Gastroesophageal sphincter (tissue), 4 donors: ENCODE results near the gene ADM. TPM values are rescaled to one million over a fixed set of nuclear protein-coding genes. Genes with fewer than 3 reads are reported as not detected.
A peak's percentile ranks its signal among the peaks of the same experiment; 100 is the strongest.

ENCODE experiments used
- ATAC-seq: fragments of 150-250 bp; one replicate; pipeline ENCODE4 v1.9.1; 2016; ENCODE audit warnings: mild to moderate bottlenecking, moderate library complexity
- H3K27ac ChIP-seq, 4 donors: fragments of 200-600 bp; sonication (generic) in 3 of 4; 1 replicate in 3 of 4; 2 replicates in 1 of 4; pipeline ENCODE4 v1.5.1; 2016 to 2019
- H3K27me3 ChIP-seq: fragments of 200-600 bp; sonication (generic); one replicate; pipeline ENCODE4 v1.5.1; 2019
- H3K36me3 ChIP-seq, 2 donors: fragments of 200-600 bp; sonication (generic); one replicate each; pipeline ENCODE4 v1.5.1; 2019; ENCODE audit warnings: control low read depth in 1 of 2
- H3K4me1 ChIP-seq, 3 donors: fragments of 200-600 bp; sonication (generic); 1 replicate in 2 of 3; 2 replicates in 1 of 3; pipeline ENCODE4 v1.5.1; 2016 to 2019; ENCODE audit warnings: control low read depth in 2 of 3
- H3K4me3 ChIP-seq, 2 donors: fragments of 200-600 bp; sonication (generic); one replicate each; pipeline ENCODE4 v1.5.1; 2019; ENCODE audit warnings: mild to moderate bottlenecking in 1 of 2, moderate library complexity in 1 of 2
- H3K9me3 ChIP-seq, 3 donors: fragments of 200-600 bp; sonication (generic); one replicate each; pipeline ENCODE4 v1.5.1; 2017 to 2019; ENCODE audit warnings: control low read depth in 2 of 3
- CTCF ChIP-seq, 4 experiments: fragments of 200-600 bp in 2 of 4; fragments of 450-650 bp in 2 of 4; sonication (generic) in 1 of 4; IDR thresholded peaks; one replicate each; pipeline ENCODE4 v1.5.1; 2017 to 2019; ENCODE audit warnings: antibody characterized with exemption in 4 of 4, mild to moderate bottlenecking in 2 of 4, moderate library complexity in 2 of 4
- EP300 ChIP-seq: sonication (generic); formaldehyde crosslinking; IDR thresholded peaks from one replicate; pipeline ENCODE4 v1.6.1; 2017; ENCODE audit warnings: antibody characterized with exemption, mild to moderate bottlenecking
- POLR2A ChIP-seq, 2 donors: fragments of 450-650 bp; IDR thresholded peaks; one replicate each; pipeline ENCODE4 v1.6.1; 2017; ENCODE audit warnings: antibody characterized with exemption in 2 of 2, mild to moderate bottlenecking in 2 of 2, moderate library complexity in 1 of 2
- POLR2AphosphoS5 ChIP-seq: sonication (generic); formaldehyde crosslinking; IDR thresholded peaks from one replicate; pipeline ENCODE4 v1.6.1; 2017; ENCODE audit warnings: antibody characterized with exemption
- whole genome bisulfite sequencing, 2 donors: methylation state at CpG; one replicate each; pipeline ENCODE4 v1.1.5; 2018; ENCODE audit warnings: low coverage in 1 of 2; 5-methylcytosine and 5-hydroxymethylcytosine counted together
- total RNA-seq, 4 donors: library from RNA; depleted of rRNA; stranded (reverse); fragments of >200 nt; gene quantifications; one replicate each; pipeline ENCODE4 v1.1.0, GENCODE V29; 2016

Gene ADM
- total RNA-seq, 4 donors from 2014 or later: 36.3 to 108 (median 81.8) TPM

DNA sequence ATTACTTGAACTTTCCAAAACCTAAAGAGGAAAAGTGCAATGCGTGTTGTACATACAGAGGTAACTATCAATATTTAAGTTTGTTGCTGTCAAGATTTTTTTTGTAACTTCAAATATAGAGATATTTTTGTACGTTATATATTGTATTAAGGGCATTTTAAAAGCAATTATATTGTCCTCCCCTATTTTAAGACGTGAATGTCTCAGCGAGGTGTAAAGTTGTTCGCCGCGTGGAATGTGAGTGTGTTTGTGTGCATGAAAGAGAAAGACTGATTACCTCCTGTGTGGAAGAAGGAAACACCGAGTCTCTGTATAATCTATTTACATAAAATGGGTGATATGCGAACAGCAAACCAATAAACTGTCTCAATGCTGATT, 2.1 kb downstream of the ADM start:
- TF ChIP-seq POLR2A (IDR thresholded peaks at IDR 0.05): no peak
- TF ChIP-seq POLR2AphosphoS5: no peak
- peak overlapping the region; percentile 13 to 94 (median 93) for H3K27ac ChIP-seq
- peak overlapping the region; percentile 72 to 76 for H3K4me3 ChIP-seq
- no peaks in the 10 kb centered on the region for H3K36me3 ChIP-seq
- ATAC-seq: no peak
- H3K27me3 ChIP-seq: no peaks in the 10 kb centered on the region
- peaks cover 2 to 76% (median 15%) of the 10 kb centered on the region in 3 donors for H3K4me1 ChIP-seq
- 43 to 48% methylated on average over 9 of the region's 9 CpGs for WGBS, 2 donors
- no peaks in the 10 kb centered on the region for H3K9me3 ChIP-seq

DNA sequence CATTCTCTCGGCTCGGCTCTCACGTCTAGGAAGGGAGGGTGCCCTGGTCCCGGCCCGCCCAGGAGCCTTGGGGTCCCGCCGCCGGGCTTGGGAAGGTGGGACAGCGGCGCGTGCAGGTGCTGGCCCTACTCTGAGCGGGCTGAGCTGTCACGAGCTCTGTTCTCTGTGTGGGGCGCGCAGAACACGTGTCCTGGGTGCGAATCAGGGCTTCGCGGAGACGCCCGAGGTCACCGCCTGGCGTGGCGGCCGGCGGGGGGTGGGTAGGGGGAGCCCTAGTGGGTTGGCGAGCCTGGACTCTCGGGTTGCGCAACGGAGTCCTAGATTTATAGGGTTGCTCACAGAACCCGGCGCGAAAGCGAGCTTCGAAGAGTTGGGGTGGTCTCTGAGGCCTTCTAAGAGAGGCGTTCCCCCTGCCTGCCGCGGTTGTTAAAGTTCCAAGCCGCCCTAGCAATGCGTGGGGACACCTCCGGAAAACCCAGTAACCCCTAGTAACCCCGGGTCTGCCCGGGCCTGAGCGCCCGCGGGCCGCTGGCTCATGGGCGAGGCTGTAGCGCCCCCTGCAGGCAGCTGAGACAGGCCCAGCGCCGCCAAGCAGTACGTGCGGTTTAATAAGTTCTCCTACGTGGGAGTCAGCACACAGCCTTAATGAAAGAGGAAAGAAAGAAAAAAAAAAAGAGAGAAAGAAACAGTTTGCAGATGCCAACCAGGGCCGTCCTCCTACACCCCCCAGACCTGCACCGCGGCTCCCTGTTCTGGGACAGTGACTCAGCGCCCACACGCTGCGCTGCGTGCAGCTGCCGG, 2.7 kb downstream of the ADM start:
- peak; percentile 10 to 17 for TF ChIP-seq POLR2A (IDR thresholded peaks at IDR 0.05)
- TF ChIP-seq CTCF (IDR thresholded peaks at IDR 0.05): peak; percentile 98 to 99 (median 99)
- peak; percentile 81 for TF ChIP-seq POLR2AphosphoS5
- no peak for TF ChIP-seq EP300
- Histone ChIP-seq H3K4me1 (peaks cover 2 to 70% (median 10%) of the 10 kb centered on the region in 3 donors), H3K27me3 (no peaks in the 10 kb centered on the region), H3K9me3 (no peaks in the 10 kb centered on the region), H3K27ac (peak overlapping the region; percentile 13 to 94 (median 93)), H3K36me3 (no peaks in the 10 kb centered on the region), H3K4me3 (peak overlapping the region; percentile 72 to 76)
- WGBS, 2 donors: 0 to 11% methylated on average over 8 to 24 of the region's 62 CpGs
- ATAC-seq: peak; percentile 60

DNA sequence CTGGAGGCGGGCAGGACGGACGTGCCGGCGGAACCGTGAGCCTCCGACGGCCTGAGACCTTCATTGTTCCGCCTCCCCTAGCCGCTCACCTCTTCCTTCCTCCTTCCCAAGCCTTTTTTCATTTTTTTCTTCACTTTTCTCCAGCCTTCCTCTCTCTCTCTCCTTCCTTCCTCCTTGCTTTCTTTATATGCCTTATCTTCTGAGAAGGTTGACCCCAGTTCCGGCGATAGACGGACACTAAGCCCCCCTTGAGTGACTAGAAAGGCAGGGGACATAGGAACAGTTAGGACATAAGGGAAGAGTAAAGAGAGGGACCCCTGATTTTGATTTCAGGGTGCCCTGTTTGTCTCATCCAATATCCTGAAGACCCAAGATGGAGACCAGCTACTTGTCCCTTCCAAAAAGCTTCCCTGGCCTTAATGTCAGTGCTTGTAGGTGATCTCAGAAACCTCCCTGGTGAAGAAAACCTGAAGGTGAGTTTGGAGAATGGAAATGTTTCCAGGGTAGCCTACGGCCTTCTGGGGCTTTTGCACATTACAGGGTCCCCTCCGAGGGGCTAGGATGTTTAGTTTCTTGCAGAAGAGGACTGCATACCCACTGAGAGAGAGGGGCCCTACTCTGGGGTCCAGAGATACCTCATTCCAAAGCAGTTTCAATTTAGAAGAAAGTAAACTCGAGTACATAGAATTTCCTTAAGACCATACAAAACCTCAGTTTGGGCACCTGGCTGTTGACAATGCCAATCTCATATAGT, 3.5 kb downstream of the ADM start:
- no peak for ATAC-seq

DNA sequence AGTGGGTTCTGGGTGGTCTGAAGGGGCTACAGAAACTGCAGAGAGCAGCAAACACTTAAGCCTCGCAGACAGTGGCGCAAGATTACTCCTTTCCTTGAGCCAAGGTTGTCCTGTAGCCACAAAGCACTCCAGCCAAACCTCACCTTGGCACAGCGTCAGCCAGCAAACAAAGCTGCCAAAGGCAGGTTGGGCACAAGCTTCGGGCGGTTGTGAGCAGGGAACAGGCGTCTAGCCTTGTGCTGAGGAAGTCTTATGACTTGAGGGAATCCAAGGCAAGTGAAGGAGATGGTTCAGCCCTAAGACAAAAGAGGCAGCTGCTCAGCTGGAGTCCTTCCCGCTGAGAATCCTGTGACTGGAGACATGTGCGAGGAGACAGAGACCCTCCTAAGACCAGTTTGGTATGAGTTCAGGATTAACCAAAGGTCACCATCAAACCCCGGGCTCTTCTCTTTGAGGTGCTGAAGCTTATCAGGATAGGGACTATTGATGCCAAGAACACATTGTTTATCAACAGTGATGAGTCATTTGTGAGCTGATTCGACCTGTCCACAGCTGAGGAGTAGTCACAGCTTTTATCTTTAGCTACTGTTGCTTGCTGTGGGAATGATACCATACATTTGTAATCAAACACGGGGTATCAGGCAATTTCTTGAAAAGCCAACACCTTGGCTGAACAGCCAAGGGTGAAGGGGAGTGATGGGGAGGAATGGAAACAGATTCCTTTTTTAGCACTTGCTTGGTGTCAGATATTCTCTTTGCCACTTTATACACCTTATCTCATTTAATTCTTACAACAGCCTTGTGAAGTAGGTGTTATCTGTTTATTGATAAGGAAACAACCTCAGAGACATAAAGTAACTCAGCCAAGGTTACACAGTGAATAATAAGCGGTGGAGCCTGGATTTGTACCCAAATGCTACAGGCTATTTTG, 4.6 kb downstream of the ADM start:
- TF ChIP-seq POLR2AphosphoS5: peak; percentile 2
- TF ChIP-seq EP300: no peak
- TF ChIP-seq POLR2A (IDR thresholded peaks at IDR 0.05): peak; percentile 10 to 41
- TF ChIP-seq CTCF (IDR thresholded peaks at IDR 0.05): no peak
- no peaks in the 10 kb centered on the region for H3K27me3 ChIP-seq
- no peak overlapping the region for H3K4me3 ChIP-seq
- no peaks in the 10 kb centered on the region for H3K9me3 ChIP-seq
- WGBS, 2 donors: 30 to 42% methylated on average over 6 to 7 of the region's 12 CpGs
- peak overlapping the region; percentile 17 to 94 (median 93) for H3K27ac ChIP-seq
- H3K4me1 ChIP-seq: peaks cover 2 to 58% (median 4%) of the 10 kb centered on the region in 3 donors
- no peaks in the 10 kb centered on the region for H3K36me3 ChIP-seq
- ATAC-seq: peak; percentile 3

More for the DNA sequence above, 3.5 kb downstream of the ADM start:
- Histone ChIP-seq H3K9me3 (no peaks in the 10 kb centered on the region), H3K4me3 (peak overlapping the region; percentile 72 to 76), H3K27ac (peak overlapping the region; percentile 13 to 94 (median 93)), H3K27me3 (no peaks in the 10 kb centered on the region), H3K4me1 (peaks cover 2 to 68% (median 9%) of the 10 kb centered on the region in 3 donors), H3K36me3 (no peaks in the 10 kb centered on the region)
- WGBS, 2 donors: 17 to 25% methylated on average over 11 to 12 of the region's 16 CpGs
- peak in 1 of 2 donors; percentile 23 for TF ChIP-seq POLR2A (IDR thresholded peaks at IDR 0.05)
- TF ChIP-seq EP300: no peak
- no peak for TF ChIP-seq POLR2AphosphoS5

- TF ChIP-seq CTCF (IDR thresholded peaks at IDR 0.05) (no peak), POLR2A (IDR thresholded peaks at IDR 0.05) (peak in 1 of 2 donors; percentile 12)
- H3K27ac ChIP-seq: peak overlapping the region in 3 of 4 donors; percentile 42 to 94 (median 92)
- no peaks in the 10 kb centered on the region for H3K27me3 ChIP-seq
- no peak overlapping the region for H3K4me3 ChIP-seq
- H3K36me3 ChIP-seq: no peaks in the 10 kb centered on the region
- no peaks in the 10 kb centered on the region for H3K9me3 ChIP-seq
- 100% methylated on average over 1 of the region's 3 CpGs; no CpG with 5 or more reads in 1 of the 2 donors for WGBS, 2 donors
- no peak for ATAC-seq
- peaks cover 2 to 56% (median 4%) of the 10 kb centered on the region in 3 donors for H3K4me1 ChIP-seq
These were observed 5.5 kb downstream of the ADM start for GRCh38 chr11:10310301-10310841.
